Kidney capillary endothelial cell (primary cell): Measurements from ENCODE around the gene AP1B1.
"Not testable (repeated sequence)": the region's sequence is repeated elsewhere in the genome, so short reads cannot be mapped to it uniquely, and the experiment has no call there.

ENCODE experiments used
- DNase-seq: peaks from one replicate; pipeline ENCODE4 v3.0.0-alpha.2; 2018; ENCODE audit warnings: low spot score

The AP1B1 gene

GRCh38 chr22:29348956-29349355, 39.4 kb downstream of the AP1B1 start:
- DNase-seq = no peak

GRCh38 chr22:29348041-29348440, 40.3 kb downstream of the AP1B1 start:
- no peak for DNase-seq

GRCh38 chr22:29346659-29347058, 41.7 kb downstream of the AP1B1 start:
- DNase-seq = no peak

- DNase-seq = no peak
Measured at GRCh38 chr22:29345932-29346331, 42.4 kb downstream of the AP1B1 start.

- DNase-seq = not testable (repeated sequence)
Measured at GRCh38 chr22:29344889-29345288, 43.5 kb downstream of the AP1B1 start.

- DNase-seq = no peak
Measured at GRCh38 chr22:29344137-29344536, 44.2 kb downstream of the AP1B1 start.

- DNase-seq = no peak
Measured at GRCh38 chr22:29343313-29343805, 45.0 kb downstream of the AP1B1 start.

GRCh38 chr22:29342577-29343312, 45.6 kb downstream of the AP1B1 start:
- no peak for DNase-seq

GRCh38 chr22:29342177-29342576, 46.2 kb downstream of the AP1B1 start:
- no peak for DNase-seq

GRCh38 chr22:29341849-29342127, 46.6 kb downstream of the AP1B1 start:
- no peak for DNase-seq

GRCh38 chr22:29341056-29341848, 47.1 kb downstream of the AP1B1 start:
- no peak for DNase-seq

GRCh38 chr22:29340566-29340965, 47.8 kb downstream of the AP1B1 start:
- DNase-seq = no peak

- DNase-seq = no peak
Measured at GRCh38 chr22:29339381-29340235, 48.8 kb downstream of the AP1B1 start.

- DNase-seq = no peak
Measured at GRCh38 chr22:29338398-29338797, 50.0 kb downstream of the AP1B1 start.

- no peak for DNase-seq
Measured at GRCh38 chr22:29337631-29338284, 50.6 kb downstream of the AP1B1 start.

- DNase-seq = no peak
Measured at GRCh38 chr22:29336751-29337490, 51.4 kb downstream of the AP1B1 start.

- DNase-seq = no peak
Measured at GRCh38 chr22:29335656-29336055, 52.7 kb downstream of the AP1B1 start.

GRCh38 chr22:29334696-29335344, 53.5 kb downstream of the AP1B1 start:
- no peak for DNase-seq

- DNase-seq = no peak
Measured at GRCh38 chr22:29334148-29334547, 54.2 kb downstream of the AP1B1 start.

GRCh38 chr22:29332886-29333496, 55.4 kb downstream of the AP1B1 start:
- no peak for DNase-seq
